Subcutaneous preadipocyte (primary cell): ENCODE measurements around the gene PRDM13. TPM values are rescaled to one million over a fixed set of nuclear protein-coding genes. Genes with fewer than 3 reads are reported as not detected.

Source experiments
- small RNA-seq: library from RNA; depleted of rRNA; stranded (forward); fragments of <200 nt; gene quantifications from one replicate; pipeline ENCODE3, GENCODE V24; 2012
- total RNA-seq: library from RNA; depleted of rRNA; stranded (reverse); fragments of >200 nt; gene quantifications from 2 replicates; pipeline ENCODE4 v1.2.3, GENCODE V29; 2012

The PRDM13 gene
- total RNA-seq, result not detected in 2 replicates

GRCh38 chr6:99606656-99607415, at the start of gene PRDM13:
TSS of gene PRDM13 (plus strand) at chr6:99606833. CDS start at chr6:99607035, 202 bp downstream.

GRCh38 chr6:99568103-99568933, 38.3 kb upstream of the PRDM13 start, which contains the start of gene CCNC:
TSS of gene CCNC (minus strand) at chr6:99568660. CDS start at chr6:99568527, 133 bp downstream.

Small RNAs within 50 kb of the gene (small RNA-seq; reads per million reads assigned to genes)
- gene RF00019, result not detected

Other genes starting within 250 kb of the PRDM13 start
- 5.5 and 9.4 TPM in 2 replicates for gene COQ3, start 212.6 kb upstream of the PRDM13 start, total RNA-seq
- 64.7 and 64.9 TPM in 2 replicates for gene PNISR, start 181.5 kb upstream of the PRDM13 start, total RNA-seq
- gene USP45, start 91.4 kb upstream of the PRDM13 start, total RNA-seq, result 13.6 and 23.9 TPM in 2 replicates
- 79.7 and 83.9 TPM in 2 replicates for gene CCNC, start 38.2 kb upstream of the PRDM13 start, total RNA-seq